Measurements from ENCODE around the gene BCAS3.

Gene BCAS3

DNA sequence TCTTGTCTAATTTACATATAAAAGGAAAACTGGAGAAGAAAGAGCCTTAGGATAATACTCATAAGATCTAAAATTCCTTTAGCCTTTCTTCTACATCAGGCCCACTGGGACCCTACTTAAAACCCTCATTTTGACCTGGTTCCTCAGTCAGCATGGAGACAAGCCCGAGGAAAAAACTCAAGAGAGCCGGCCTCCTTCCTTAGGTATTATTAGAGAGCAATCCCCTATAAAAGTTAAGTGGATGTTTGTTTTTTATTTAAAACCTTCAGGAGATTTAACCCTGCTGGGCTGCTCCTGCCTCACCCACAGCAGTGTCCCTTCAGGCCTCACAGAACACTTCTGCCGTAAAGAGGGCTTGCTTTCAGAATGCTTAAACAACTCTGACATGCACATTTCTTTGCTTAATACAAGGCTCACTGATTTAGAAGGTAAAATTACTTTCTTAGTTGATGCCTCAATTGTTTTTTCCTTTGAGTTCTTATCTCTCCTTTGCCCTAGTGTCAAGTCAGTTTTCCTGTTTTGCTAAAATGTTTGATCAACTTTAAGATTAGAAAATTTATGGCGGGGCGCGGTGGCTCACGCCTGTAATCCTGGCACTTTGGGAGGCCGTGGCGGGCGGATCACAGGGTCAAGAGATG lies 576.4 kb downstream of the BCAS3 start:
- Histone ChIP-seq H2BK12ac (ENCODE audit: low read length) (no peak overlapping the region), H3K36me3 (ENCODE audit: control insufficient read depth in 1 of 2, insufficient read depth in 2 of 2, low read length in 2 of 2) (no peaks in the 10 kb centered on the region), H3K79me2 (ENCODE audit: control insufficient read depth, insufficient read depth, low read length, poor library complexity) (no peaks in the 10 kb centered on the region), H2AK5ac (ENCODE audit: low read length) (no peak overlapping the region), H3K9ac (ENCODE audit: low read length) (no peak overlapping the region), H3K9me3 (ENCODE audit: insufficient read depth, low read depth, low read length) (no peaks in the 10 kb centered on the region), H4K91ac (ENCODE audit: low read depth, low read length) (no peak overlapping the region), H4K8ac (ENCODE audit: low read depth, low read length) (no peak overlapping the region), H3K4ac (ENCODE audit: low read depth, low read length) (no peak overlapping the region), H3K27me3 (ENCODE audit: insufficient read depth, low read length) (no peaks in the 10 kb centered on the region), H2BK5ac (ENCODE audit: low read depth, low read length, poor library complexity) (no peak overlapping the region), H4K12ac (ENCODE audit: low read depth, low read length) (no peak overlapping the region), H3K23ac (ENCODE audit: low read length) (no peak overlapping the region), H3K4me1 (ENCODE audit: control insufficient read depth in 1 of 2, insufficient read depth in 2 of 2, low read length in 2 of 2) (peaks cover 7% of the 10 kb centered on the region in 2 experiments), H2BK120ac (ENCODE audit: insufficient read depth, low read length, poor library complexity) (no peak overlapping the region), H3K4me3 (ENCODE audit: low read depth, low read length) (no peak overlapping the region), H3K14ac (ENCODE audit: low read length) (no peak overlapping the region), H3K4me2 (ENCODE audit: low read length) (no peak overlapping the region), H3K27ac (ENCODE audit: low read depth, low read length) (no peak overlapping the region), H3K79me1 (ENCODE audit: low read length) (peaks cover 3% of the 10 kb centered on the region), H2AFZ (ENCODE audit: insufficient read depth, low read length, poor library complexity) (no peak overlapping the region), H3K18ac (ENCODE audit: low read length) (no peak overlapping the region)
- WGBS (ENCODE audit: extremely low coverage, insufficient coverage, insufficient read length) = no CpG with 5 or more reads among the region's 10 CpGs
- peak in 1 of 2 donors; percentile 65 for DNase-seq

GRCh38 chr17:61254904-61255303 lies 577.3 kb downstream of the BCAS3 start:
- H3K4ac ChIP-seq (ENCODE audit: low read depth, low read length) = no peak overlapping the region

GRCh38 chr17:61255647-61256046 lies 578.0 kb downstream of the BCAS3 start:
- H3K4me2 ChIP-seq (ENCODE audit: low read length) = no peak overlapping the region
- H3K9ac ChIP-seq (ENCODE audit: low read length) = no peak overlapping the region
- H2BK5ac ChIP-seq (ENCODE audit: low read depth, low read length, poor library complexity) = no peak overlapping the region
- peaks cover 5 to 6% of the 10 kb centered on the region in 2 experiments for H3K4me1 ChIP-seq (ENCODE audit: control insufficient read depth in 1 of 2, insufficient read depth in 2 of 2, low read length in 2 of 2)
- H3K9me3 ChIP-seq (ENCODE audit: insufficient read depth, low read depth, low read length) = no peaks in the 10 kb centered on the region
- H3K79me2 ChIP-seq (ENCODE audit: control insufficient read depth, insufficient read depth, low read length, poor library complexity) = no peaks in the 10 kb centered on the region
- H2BK12ac ChIP-seq (ENCODE audit: low read length) = no peak overlapping the region
- no peak for DNase-seq
- no peak overlapping the region for H3K14ac ChIP-seq (ENCODE audit: low read length)
- H4K12ac ChIP-seq (ENCODE audit: low read depth, low read length) = no peak overlapping the region
- WGBS (ENCODE audit: extremely low coverage, insufficient coverage, insufficient read length) = no CpG with 5 or more reads among the region's 3 CpGs
- no peak overlapping the region for H4K8ac ChIP-seq (ENCODE audit: low read depth, low read length)
- no peak overlapping the region for H2BK120ac ChIP-seq (ENCODE audit: insufficient read depth, low read length, poor library complexity)
- H3K23ac ChIP-seq (ENCODE audit: low read length) = no peak overlapping the region
- H2AFZ ChIP-seq (ENCODE audit: insufficient read depth, low read length, poor library complexity) = no peak overlapping the region
- H3K79me1 ChIP-seq (ENCODE audit: low read length) = peaks cover 3% of the 10 kb centered on the region
- no peak overlapping the region for H3K27ac ChIP-seq (ENCODE audit: low read depth, low read length)
- H3K18ac ChIP-seq (ENCODE audit: low read length) = no peak overlapping the region
- no peaks in the 10 kb centered on the region for H3K36me3 ChIP-seq (ENCODE audit: control insufficient read depth in 1 of 2, insufficient read depth in 2 of 2, low read length in 2 of 2)
- no peak overlapping the region for H4K91ac ChIP-seq (ENCODE audit: low read depth, low read length)
- no peak overlapping the region for H2AK5ac ChIP-seq (ENCODE audit: low read length)
- H3K4ac ChIP-seq (ENCODE audit: low read depth, low read length) = no peak overlapping the region
- no peaks in the 10 kb centered on the region for H3K27me3 ChIP-seq (ENCODE audit: insufficient read depth, low read length)
- H3K4me3 ChIP-seq (ENCODE audit: low read depth, low read length) = no peak overlapping the region

More at GRCh38 chr17:61254904-61255303, 577.3 kb downstream of the BCAS3 start:
- Histone ChIP-seq H2BK120ac (ENCODE audit: insufficient read depth, low read length, poor library complexity) (no peak overlapping the region), H4K8ac (ENCODE audit: low read depth, low read length) (no peak overlapping the region), H3K27me3 (ENCODE audit: insufficient read depth, low read length) (no peaks in the 10 kb centered on the region), H3K4me2 (ENCODE audit: low read length) (no peak overlapping the region), H3K27ac (ENCODE audit: low read depth, low read length) (no peak overlapping the region), H2BK12ac (ENCODE audit: low read length) (no peak overlapping the region), H3K4me3 (ENCODE audit: low read depth, low read length) (no peak overlapping the region), H3K79me1 (ENCODE audit: low read length) (peaks cover 3% of the 10 kb centered on the region), H3K18ac (ENCODE audit: low read length) (no peak overlapping the region), H2AFZ (ENCODE audit: insufficient read depth, low read length, poor library complexity) (no peak overlapping the region), H3K14ac (ENCODE audit: low read length) (no peak overlapping the region), H3K36me3 (ENCODE audit: control insufficient read depth in 1 of 2, insufficient read depth in 2 of 2, low read length in 2 of 2) (no peaks in the 10 kb centered on the region), H4K12ac (ENCODE audit: low read depth, low read length) (no peak overlapping the region), H3K79me2 (ENCODE audit: control insufficient read depth, insufficient read depth, low read length, poor library complexity) (no peaks in the 10 kb centered on the region), H2AK5ac (ENCODE audit: low read length) (no peak overlapping the region), H3K9me3 (ENCODE audit: insufficient read depth, low read depth, low read length) (no peaks in the 10 kb centered on the region), H2BK5ac (ENCODE audit: low read depth, low read length, poor library complexity) (no peak overlapping the region), H3K23ac (ENCODE audit: low read length) (no peak overlapping the region), H4K91ac (ENCODE audit: low read depth, low read length) (no peak overlapping the region), H3K9ac (ENCODE audit: low read length) (no peak overlapping the region), H3K4me1 (ENCODE audit: control insufficient read depth in 1 of 2, insufficient read depth in 2 of 2, low read length in 2 of 2) (peaks cover 7% of the 10 kb centered on the region in 2 experiments)
- peak in 1 of 2 donors; percentile 20 for DNase-seq
- no CpG with 5 or more reads among the region's 1 CpG for WGBS (ENCODE audit: extremely low coverage, insufficient coverage, insufficient read length)

DNA sequence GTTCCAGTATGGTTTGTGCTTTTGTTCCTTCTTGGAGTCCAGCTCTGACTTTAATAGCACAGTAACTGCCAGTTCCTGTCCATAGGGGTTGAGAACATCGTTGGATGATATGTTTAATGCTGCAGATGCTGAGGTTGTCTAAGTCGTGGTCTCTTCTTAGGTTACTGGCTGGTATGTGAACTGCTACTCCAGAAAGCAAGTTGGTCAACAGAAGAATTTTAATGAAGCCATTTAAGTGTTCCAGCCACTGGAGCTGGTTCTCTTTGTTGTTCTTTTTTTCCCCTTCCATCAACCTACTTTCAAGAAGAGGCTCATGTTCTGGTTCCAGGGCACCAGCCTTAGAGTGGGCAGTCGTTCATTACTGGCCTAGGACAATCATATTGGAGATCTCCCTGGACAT lies 581.7 kb downstream of the BCAS3 start:
- no peak overlapping the region for H2BK5ac ChIP-seq (ENCODE audit: low read depth, low read length, poor library complexity)
- no CpG with 5 or more reads among the region's 3 CpGs for WGBS (ENCODE audit: extremely low coverage, insufficient coverage, insufficient read length)

More for the DNA sequence above, 581.7 kb downstream of the BCAS3 start:
- Histone ChIP-seq H4K12ac (ENCODE audit: low read depth, low read length) (no peak overlapping the region), H3K9me3 (ENCODE audit: insufficient read depth, low read depth, low read length) (no peaks in the 10 kb centered on the region), H2AFZ (ENCODE audit: insufficient read depth, low read length, poor library complexity) (no peak overlapping the region), H3K18ac (ENCODE audit: low read length) (no peak overlapping the region), H2BK12ac (ENCODE audit: low read length) (no peak overlapping the region), H2BK120ac (ENCODE audit: insufficient read depth, low read length, poor library complexity) (no peak overlapping the region), H4K8ac (ENCODE audit: low read depth, low read length) (no peak overlapping the region), H3K4me2 (ENCODE audit: low read length) (no peak overlapping the region), H3K4ac (ENCODE audit: low read depth, low read length) (no peak overlapping the region), H4K91ac (ENCODE audit: low read depth, low read length) (no peak overlapping the region), H3K14ac (ENCODE audit: low read length) (no peak overlapping the region), H3K27ac (ENCODE audit: low read depth, low read length) (no peak overlapping the region), H3K4me3 (ENCODE audit: low read depth, low read length) (no peak overlapping the region), H3K27me3 (ENCODE audit: insufficient read depth, low read length) (no peaks in the 10 kb centered on the region), H3K4me1 (ENCODE audit: control insufficient read depth in 1 of 2, insufficient read depth in 2 of 2, low read length in 2 of 2) (no peaks in the 10 kb centered on the region), H3K79me2 (ENCODE audit: control insufficient read depth, insufficient read depth, low read length, poor library complexity) (no peaks in the 10 kb centered on the region), H3K23ac (ENCODE audit: low read length) (no peak overlapping the region), H3K79me1 (ENCODE audit: low read length) (no peaks in the 10 kb centered on the region), H2AK5ac (ENCODE audit: low read length) (no peak overlapping the region), H3K9ac (ENCODE audit: low read length) (no peak overlapping the region), H3K36me3 (ENCODE audit: control insufficient read depth in 1 of 2, insufficient read depth in 2 of 2, low read length in 2 of 2) (no peaks in the 10 kb centered on the region)
- no peak for DNase-seq
